Measurements from ENCODE around the gene PARD6G. TPM values are rescaled to one million over a fixed set of nuclear protein-coding genes. Genes with fewer than 3 reads are reported as not detected.

The PARD6G gene
- total and polyA plus RNA-seq, 7 experiments from 2014 or later: 0.07 to 0.16 (median 0.09) TPM; not detected in 3

DNA sequence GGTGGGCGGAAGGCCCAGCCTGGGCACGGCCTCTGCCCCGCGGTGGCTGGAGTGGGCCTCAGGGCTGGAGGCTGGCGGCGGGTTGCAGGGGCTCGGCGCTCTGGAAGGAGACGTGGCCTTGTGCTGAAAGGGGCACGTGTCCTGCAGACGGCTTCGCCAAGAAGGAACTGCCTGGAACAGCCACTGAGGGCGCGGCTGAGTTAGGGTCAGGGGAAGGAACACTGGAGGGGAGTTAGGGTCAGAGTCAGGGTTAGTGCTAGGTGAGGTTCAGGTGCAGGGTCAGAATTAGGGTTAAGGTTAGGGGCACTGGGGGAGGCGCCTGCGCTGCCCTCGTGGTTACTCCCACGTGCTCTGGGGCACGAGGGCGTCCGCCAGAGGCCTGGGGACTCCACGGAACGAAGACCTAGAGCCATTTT lies 139.2 kb downstream of the PARD6G start:
- peaks cover 15 to 50% (median 37%) of the 10 kb centered on the region in 7 donors for H3K4me1 Mint-ChIP-seq
- no peaks in the 10 kb centered on the region for H3K9me3 ChIP-seq (ENCODE audit: control insufficient read depth in 2 of 3, low read length in 3 of 3)
- no peaks in the 10 kb centered on the region for H3K36me3 ChIP-seq (ENCODE audit: control insufficient read depth in 2 of 3, insufficient read depth in 3 of 3, low read length in 3 of 3)
- no peak overlapping the region for H3K4me3 ChIP-seq (ENCODE audit: low read length)
- peaks cover 14 to 19% of the 10 kb centered on the region in 2 donors for H3K4me1 ChIP-seq (ENCODE audit: control insufficient read depth in 2 of 2, insufficient read depth in 2 of 2, low read length in 2 of 2)
- H3K27me3 ChIP-seq (ENCODE audit: control insufficient read depth in 2 of 2, insufficient read depth in 2 of 2, low read length in 2 of 2): no peaks in the 10 kb centered on the region
- DNase-seq: peak in 2 of 9 donors; percentile 14 to 35
- peaks cover 0 to 7% (median 3%) of the 10 kb centered on the region in 5 donors for H3K36me3 Mint-ChIP-seq
- peak overlapping the region in 8 of 9 donors; percentile 59 to 97 (median 93) for H3K27ac Mint-ChIP-seq
- CTCF ChIA-PET: no interaction called here
- H3K27ac ChIP-seq (ENCODE audit: low read depth, low read length): no peak overlapping the region
- peaks cover 0 to 3% (median 0%) of the 10 kb centered on the region in 5 donors for H3K27me3 Mint-ChIP-seq
- POLR2A ChIA-PET: interaction anchor here (2.3 kb wide), 1 partner anchor 74 kb away, joined by 9 read pairs; the partner anchor contains the start of gene RBFA
- no peak for ATAC-seq
- no peaks in the 10 kb centered on the region for H3K9me3 Mint-ChIP-seq
- peak overlapping the region in 9 of 10 donors; percentile 58 to 88 (median 81) for H3K4me3 Mint-ChIP-seq
- intact Hi-C loops (cut with micrococcal nuclease): loop anchor here (1.0 to 10.0 kb wide), 10 partner anchors 25 to 1041 kb away; partner anchors contain the start of genes ATP9B (in 1 of the 2), NFATC1 (in 1 of the 2), SLC66A2 (in 1 of the 2) and TXNL4A (in 1 of the 2)

DNA sequence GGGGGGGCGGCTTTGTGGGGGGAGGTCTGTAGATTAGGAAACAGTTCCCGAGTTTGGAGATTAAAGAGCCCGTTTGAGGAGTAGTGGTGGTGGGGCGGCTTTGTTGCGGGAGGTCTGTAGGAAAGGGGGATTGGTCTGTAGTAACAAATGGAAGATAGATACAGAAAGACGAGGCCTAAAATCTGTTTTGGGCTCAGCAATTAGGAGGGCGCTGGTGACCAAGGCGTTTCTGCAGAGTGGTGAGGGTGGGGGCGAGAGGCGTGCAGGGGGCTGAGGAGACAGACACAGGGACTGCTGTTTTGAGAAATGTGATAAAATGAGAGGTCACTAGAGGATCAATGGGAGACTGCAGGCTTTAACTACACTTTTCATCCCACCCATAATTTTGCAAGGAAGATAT lies 139.9 kb downstream of the PARD6G start:
- Mint-ChIP-seq H3K36me3 (peaks cover 0 to 7% (median 3%) of the 10 kb centered on the region in 5 donors), H3K4me3 (peak overlapping the region; percentile 4 to 85 (median 60)), H3K9me3 (peaks cover 0 to 1% (median 0%) of the 10 kb centered on the region in 11 donors), H3K27ac (peak overlapping the region in 8 of 9 donors; percentile 59 to 95 (median 80)), H3K27me3 (peaks cover 0 to 3% (median 0%) of the 10 kb centered on the region in 5 donors), H3K4me1 (peaks cover 11 to 43% (median 30%) of the 10 kb centered on the region in 7 donors)
- ATAC-seq (no peak), DNase-seq (peak in 2 of 9 donors; percentile 12 to 14)
- Histone ChIP-seq H3K27ac (ENCODE audit: low read depth, low read length) (no peak overlapping the region), H3K4me3 (ENCODE audit: low read length) (no peak overlapping the region), H3K36me3 (ENCODE audit: control insufficient read depth in 2 of 3, insufficient read depth in 3 of 3, low read length in 3 of 3) (no peaks in the 10 kb centered on the region), H3K27me3 (ENCODE audit: control insufficient read depth in 2 of 2, insufficient read depth in 2 of 2, low read length in 2 of 2) (no peaks in the 10 kb centered on the region), H3K9me3 (ENCODE audit: control insufficient read depth in 2 of 3, low read length in 3 of 3) (no peaks in the 10 kb centered on the region), H3K4me1 (ENCODE audit: control insufficient read depth in 2 of 2, insufficient read depth in 2 of 2, low read length in 2 of 2) (peaks cover 14 to 19% of the 10 kb centered on the region in 2 donors)
- ChIA-PET POLR2A (no interaction called here), CTCF (no interaction called here)
- intact Hi-C loops (cut with micrococcal nuclease): loop anchor here (5.0 to 10.0 kb wide), 5 partner anchors 580 to 1040 kb away; partner anchors contain the start of genes ATP9B (in 1 of the 2) and NFATC1 (in 1 of the 2)

Other genes with a start within 250 kb of the PARD6G start
- 10 to 100 TPM; 17.6 to 23.5 (median 21.7) TPM for gene RBFA, start 213.1 kb downstream of the PARD6G start, total RNA-seq
- gene RBFA, start 213.1 kb downstream of the PARD6G start, polyA plus RNA-seq: 10 to 100 TPM; 14.6 to 15.7 TPM
- 10 to 100 TPM; 18.4 to 41.4 (median 25.3) TPM for gene ADNP2, start 138.3 kb downstream of the PARD6G start, total RNA-seq
- 10 to 100 TPM; 10.3 to 10.7 TPM for gene ADNP2, start 138.3 kb downstream of the PARD6G start, polyA plus RNA-seq